ENCODE measurements around the gene ARHGEF37. TPM values are rescaled to one million over a fixed set of nuclear protein-coding genes. Genes with fewer than 3 reads are reported as not detected.

ARHGEF37 gene
- total RNA-seq, 1 donor from 2014 or later = 2.3 TPM

DNA sequence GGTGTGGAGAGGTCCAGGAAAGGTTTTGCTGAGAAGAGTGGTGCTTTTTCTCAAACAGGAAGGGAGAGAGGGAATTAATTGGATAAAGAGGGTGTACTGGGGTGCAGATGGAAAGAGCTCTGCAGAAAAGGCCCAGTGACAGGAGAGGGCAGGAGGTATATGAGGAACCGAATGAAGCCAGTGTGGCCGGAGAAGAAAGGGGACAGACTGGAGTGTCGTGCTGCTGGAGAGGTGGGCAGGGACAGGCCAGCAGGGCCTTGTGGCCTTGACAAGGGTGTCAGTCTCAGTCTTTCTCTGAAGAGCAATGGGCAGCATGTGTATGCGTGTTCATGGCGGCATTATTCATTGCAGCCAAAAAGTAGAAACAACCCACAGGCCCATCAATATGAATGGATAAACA lies 48.1 kb downstream of the ARHGEF37 start:
- no peaks in the 10 kb centered on the region for H3K36me3 Mint-ChIP-seq (ENCODE audit: low read depth)
- H3K4me1 Mint-ChIP-seq = peaks cover 9% of the 10 kb centered on the region
- no peak overlapping the region for H3K4me3 Mint-ChIP-seq
- no peaks in the 10 kb centered on the region for H3K27me3 Mint-ChIP-seq (ENCODE audit: low read depth)
- H3K9me3 Mint-ChIP-seq = no peaks in the 10 kb centered on the region
- TF ChIP-seq, protein P1, sequence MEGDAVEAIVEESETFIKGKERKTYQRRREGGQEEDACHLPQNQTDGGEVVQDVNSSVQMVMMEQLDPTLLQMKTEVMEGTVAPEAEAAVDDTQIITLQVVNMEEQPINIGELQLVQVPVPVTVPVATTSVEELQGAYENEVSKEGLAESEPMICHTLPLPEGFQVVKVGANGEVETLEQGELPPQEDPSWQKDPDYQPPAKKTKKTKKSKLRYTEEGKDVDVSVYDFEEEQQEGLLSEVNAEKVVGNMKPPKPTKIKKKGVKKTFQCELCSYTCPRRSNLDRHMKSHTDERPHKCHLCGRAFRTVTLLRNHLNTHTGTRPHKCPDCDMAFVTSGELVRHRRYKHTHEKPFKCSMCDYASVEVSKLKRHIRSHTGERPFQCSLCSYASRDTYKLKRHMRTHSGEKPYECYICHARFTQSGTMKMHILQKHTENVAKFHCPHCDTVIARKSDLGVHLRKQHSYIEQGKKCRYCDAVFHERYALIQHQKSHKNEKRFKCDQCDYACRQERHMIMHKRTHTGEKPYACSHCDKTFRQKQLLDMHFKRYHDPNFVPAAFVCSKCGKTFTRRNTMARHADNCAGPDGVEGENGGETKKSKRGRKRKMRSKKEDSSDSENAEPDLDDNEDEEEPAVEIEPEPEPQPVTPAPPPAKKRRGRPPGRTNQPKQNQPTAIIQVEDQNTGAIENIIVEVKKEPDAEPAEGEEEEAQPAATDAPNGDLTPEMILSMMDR (conservative IDR thresholded peaks at IDR 0.05) = no peak
- DNase-seq (ENCODE audit: low read depth, low spot score) = no peak
- H3K27ac Mint-ChIP-seq (ENCODE audit: unreplicated experiment) = no peak overlapping the region

DNA sequence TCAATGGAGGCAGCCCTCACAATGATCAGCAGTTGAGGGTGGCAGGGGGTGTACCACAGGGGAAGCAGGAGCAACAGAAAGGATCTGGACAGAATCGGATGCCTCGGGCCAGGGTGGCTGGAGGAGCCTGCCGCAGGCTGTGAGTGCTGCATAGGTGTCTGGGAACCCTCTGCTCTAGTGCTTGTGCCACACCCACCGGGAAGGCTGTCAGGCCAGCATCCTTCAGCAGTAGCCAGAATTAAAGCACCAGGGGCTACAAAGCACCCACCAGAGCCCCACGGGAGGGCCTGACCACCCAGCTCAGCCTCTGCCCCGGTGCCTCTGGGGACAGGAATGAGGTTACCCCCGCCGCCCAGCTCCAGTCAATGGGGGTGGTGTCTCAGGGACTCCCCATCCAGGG lies 49.0 kb downstream of the ARHGEF37 start:
- TF ChIP-seq, protein P1 (conservative IDR thresholded peaks at IDR 0.05) = no peak
- Mint-ChIP-seq H3K36me3 (ENCODE audit: low read depth) (no peaks in the 10 kb centered on the region), H3K9me3 (no peaks in the 10 kb centered on the region), H3K4me3 (no peak overlapping the region), H3K27ac (ENCODE audit: unreplicated experiment) (peak overlapping the region; percentile 40), H3K27me3 (ENCODE audit: low read depth) (no peaks in the 10 kb centered on the region), H3K4me1 (peaks cover 9% of the 10 kb centered on the region)
- no peak for DNase-seq (ENCODE audit: low read depth, low spot score)

DNA sequence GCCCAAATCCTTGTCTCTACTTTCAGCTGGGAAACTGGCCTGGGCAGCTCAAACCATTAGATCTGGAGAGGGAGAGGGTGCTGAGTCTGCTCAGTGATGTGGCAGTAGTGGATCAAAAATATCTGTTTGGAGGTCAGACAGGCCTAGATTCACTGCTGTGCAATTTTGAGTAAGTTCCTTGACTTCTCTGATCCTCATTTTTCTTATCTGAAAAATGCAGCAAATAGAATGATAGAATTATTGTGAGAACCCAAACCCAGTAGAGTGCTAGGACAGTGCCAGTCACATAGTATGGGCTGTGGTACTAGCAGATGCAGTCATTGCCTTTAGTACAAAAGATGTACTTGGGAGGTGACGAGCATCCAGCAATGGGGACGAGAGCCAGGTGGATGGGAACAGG lies 50.2 kb downstream of the ARHGEF37 start:
- H3K27ac Mint-ChIP-seq (ENCODE audit: unreplicated experiment) = no peak overlapping the region
- no peak for DNase-seq (ENCODE audit: low read depth, low spot score)
- H3K4me3 Mint-ChIP-seq = no peak overlapping the region
- TF ChIP-seq, protein P1 (conservative IDR thresholded peaks at IDR 0.05) = no peak
- H3K4me1 Mint-ChIP-seq = peaks cover 9% of the 10 kb centered on the region
- no peaks in the 10 kb centered on the region for H3K36me3 Mint-ChIP-seq (ENCODE audit: low read depth)
- no peaks in the 10 kb centered on the region for H3K9me3 Mint-ChIP-seq
- H3K27me3 Mint-ChIP-seq (ENCODE audit: low read depth) = no peaks in the 10 kb centered on the region

DNA sequence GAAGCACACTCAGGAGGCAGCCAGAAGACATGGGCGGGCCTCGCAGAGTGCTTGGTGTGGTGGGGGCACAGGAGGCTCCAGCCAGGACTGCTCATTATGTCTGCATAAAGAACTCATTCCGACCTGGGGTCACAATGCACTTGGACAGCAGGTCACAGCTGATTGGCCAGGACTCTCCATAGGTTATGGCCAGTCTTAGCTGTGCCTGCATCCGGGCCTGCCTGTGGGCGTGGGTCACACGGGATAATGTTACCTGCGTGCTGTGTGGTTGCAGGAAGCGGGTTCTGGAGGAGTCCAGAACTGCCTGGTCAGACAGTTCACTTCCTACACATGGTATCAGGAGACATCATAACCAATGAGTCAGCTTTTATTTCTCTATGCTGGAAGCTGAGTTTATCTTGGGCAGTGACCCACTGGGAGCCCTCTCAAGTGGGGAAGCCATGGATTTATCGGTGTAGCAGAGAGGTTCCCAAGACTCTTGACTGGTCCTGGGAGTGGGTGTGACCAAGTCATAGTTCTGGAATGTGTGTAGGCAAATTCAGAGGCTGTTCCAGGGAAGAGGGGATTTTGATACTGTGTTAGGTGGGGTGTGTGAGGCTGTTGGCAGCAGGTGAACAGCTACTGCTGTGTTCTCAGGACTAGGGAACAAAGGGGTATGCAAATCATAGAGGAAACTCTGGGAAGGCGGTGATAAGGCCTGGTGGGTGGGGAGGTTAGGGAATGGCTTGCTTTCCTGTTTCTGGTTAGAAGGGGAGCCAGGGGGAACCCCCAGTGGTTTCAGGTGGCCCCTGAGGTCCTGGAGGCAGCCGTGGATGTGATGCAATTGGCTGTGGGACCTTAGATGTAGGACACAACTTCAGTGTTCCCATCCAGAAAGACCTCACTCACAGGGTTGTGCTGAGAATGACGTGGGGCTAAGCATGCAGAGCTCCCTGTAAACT lies 51.3 kb downstream of the ARHGEF37 start:
- H3K27me3 Mint-ChIP-seq (ENCODE audit: low read depth) = no peaks in the 10 kb centered on the region
- peak overlapping the region; percentile 51 for H3K27ac Mint-ChIP-seq (ENCODE audit: unreplicated experiment)
- H3K4me1 Mint-ChIP-seq = peaks cover 9% of the 10 kb centered on the region
- H3K9me3 Mint-ChIP-seq = no peaks in the 10 kb centered on the region
- H3K4me3 Mint-ChIP-seq = no peak overlapping the region
- TF ChIP-seq, protein P1 (conservative IDR thresholded peaks at IDR 0.05) = no peak
- no peak for DNase-seq (ENCODE audit: low read depth, low spot score)
- no peaks in the 10 kb centered on the region for H3K36me3 Mint-ChIP-seq (ENCODE audit: low read depth)

DNA sequence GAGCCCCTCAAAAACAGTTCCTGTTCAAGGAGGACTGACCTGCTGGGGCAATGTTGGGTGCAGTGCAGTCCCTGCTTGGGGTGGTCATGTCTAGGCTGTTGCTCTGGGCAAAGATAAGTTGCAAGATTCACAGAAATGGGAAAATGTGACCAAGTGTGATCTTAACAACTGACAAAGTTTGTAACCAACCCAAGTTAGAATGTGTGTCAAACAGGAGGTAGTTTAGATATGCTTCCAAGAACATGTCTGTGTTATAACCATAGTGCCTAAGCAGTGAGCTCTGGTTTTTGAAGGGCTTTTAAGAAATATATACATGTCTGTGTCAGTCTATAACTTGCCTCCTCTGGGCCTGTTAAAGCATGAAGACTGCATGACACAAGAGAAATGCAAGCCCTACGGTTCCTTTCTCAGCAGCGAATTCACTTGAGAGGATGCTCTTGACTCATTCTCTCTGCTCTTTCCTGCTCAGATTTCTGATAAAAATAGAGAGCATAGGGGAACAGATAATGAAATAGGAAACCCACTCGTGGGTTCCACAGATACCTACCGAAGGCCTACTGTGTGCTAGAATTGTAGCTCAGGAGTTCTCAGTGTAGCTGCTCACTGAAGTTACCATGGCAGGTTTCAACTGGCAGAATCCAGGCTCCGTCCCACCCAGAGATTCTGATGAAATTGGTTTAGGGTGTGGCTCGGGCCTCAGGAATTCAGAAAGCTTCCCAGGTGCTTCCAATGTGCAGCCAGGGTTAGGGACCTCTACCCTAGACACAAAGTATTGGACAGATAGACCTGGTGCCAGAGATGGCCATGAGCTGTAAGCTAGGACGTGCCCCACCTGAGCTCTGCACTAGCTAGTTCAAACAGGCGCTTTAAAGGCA lies 52.4 kb downstream of the ARHGEF37 start:
- no peak overlapping the region for H3K27ac Mint-ChIP-seq (ENCODE audit: unreplicated experiment)
- no peaks in the 10 kb centered on the region for H3K27me3 Mint-ChIP-seq (ENCODE audit: low read depth)
- peaks cover 5% of the 10 kb centered on the region for H3K4me1 Mint-ChIP-seq
- TF ChIP-seq, protein P1 (conservative IDR thresholded peaks at IDR 0.05) = no peak
- no peaks in the 10 kb centered on the region for H3K36me3 Mint-ChIP-seq (ENCODE audit: low read depth)
- no peak overlapping the region for H3K4me3 Mint-ChIP-seq
- DNase-seq (ENCODE audit: low read depth, low spot score) = no peak
- H3K9me3 Mint-ChIP-seq = no peaks in the 10 kb centered on the region
